ENCODE measurements around the gene TRIM5.

DNA sequence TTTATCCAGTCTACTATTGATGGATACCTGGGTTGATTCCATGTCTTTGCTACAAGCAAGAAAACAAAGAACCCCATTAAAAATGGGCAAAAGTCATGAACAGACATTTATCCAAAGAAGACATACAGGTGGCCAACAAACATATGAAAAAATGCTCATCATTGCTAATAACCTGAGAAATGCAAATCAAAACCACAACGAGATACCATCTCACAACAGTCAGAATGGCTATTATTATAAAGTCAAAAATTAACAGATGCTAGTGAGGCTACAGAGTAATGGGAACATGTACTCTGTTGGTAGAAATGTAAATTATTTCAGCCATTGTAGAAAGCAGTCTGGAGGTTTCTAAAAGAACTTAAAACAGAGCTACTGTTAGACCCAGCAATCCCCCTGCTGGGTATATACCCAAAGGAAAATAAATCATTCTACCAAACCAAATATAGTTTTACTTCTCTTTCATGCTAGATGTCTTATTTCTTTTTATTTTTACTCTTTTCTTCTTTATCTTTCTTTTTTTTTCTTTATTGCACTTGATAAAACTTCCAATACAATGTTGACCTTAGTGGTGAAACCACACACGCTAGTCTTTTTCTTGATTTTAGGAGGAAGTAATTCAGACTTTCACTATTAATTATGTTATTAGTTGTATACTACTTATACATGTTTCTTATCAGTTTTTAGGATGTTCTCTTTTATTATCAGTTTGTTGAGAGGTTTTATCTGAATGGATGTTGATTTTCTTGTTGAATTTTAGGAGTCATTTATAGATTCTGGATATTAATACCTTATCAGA lies 19.1 kb upstream of the TRIM5 start:
- TF ChIP-seq, protein P1, sequence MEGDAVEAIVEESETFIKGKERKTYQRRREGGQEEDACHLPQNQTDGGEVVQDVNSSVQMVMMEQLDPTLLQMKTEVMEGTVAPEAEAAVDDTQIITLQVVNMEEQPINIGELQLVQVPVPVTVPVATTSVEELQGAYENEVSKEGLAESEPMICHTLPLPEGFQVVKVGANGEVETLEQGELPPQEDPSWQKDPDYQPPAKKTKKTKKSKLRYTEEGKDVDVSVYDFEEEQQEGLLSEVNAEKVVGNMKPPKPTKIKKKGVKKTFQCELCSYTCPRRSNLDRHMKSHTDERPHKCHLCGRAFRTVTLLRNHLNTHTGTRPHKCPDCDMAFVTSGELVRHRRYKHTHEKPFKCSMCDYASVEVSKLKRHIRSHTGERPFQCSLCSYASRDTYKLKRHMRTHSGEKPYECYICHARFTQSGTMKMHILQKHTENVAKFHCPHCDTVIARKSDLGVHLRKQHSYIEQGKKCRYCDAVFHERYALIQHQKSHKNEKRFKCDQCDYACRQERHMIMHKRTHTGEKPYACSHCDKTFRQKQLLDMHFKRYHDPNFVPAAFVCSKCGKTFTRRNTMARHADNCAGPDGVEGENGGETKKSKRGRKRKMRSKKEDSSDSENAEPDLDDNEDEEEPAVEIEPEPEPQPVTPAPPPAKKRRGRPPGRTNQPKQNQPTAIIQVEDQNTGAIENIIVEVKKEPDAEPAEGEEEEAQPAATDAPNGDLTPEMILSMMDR (IDR thresholded peaks at IDR 0.05): no peak
- TF ChIP-seq ZFX (IDR thresholded peaks at IDR 0.05; ENCODE audit: borderline replicate concordance): no peak

Measured in 22Rv1 (cell line).